A673 (cell line): ENCODE results near the gene NFKBIE.

Experiments
- CTCF ChIP-seq: fragments of 300-800, 200-600 bp; sonication (generic); conservative IDR thresholded peaks from 2 replicates; pipeline ENCODE4 v1.5.1; 2017; ENCODE audit warnings: low read depth, mild to moderate bottlenecking, antibody characterized with exemption, low read length, moderate library complexity, mixed read lengths
- EZH2 ChIP-seq: fragments of 200-600 bp; sonication (generic); IDR thresholded peaks from 2 replicates; pipeline ENCODE4 v1.6.1; 2017; ENCODE audit warnings: borderline replicate concordance, low read depth, mild to moderate bottlenecking, mixed read lengths, antibody characterized with exemption, low read length; ENCODE audit not compliant: poor library complexity, severe bottlenecking

- TF ChIP-seq EZH2 (no peak), CTCF (no peak)
Observed at GRCh38 chr6:44254191-44255104, 10.9 kb downstream of the NFKBIE start.
